ENCODE results near the gene SLC35D1. TPM values are rescaled to one million over a fixed set of nuclear protein-coding genes. Genes with fewer than 3 reads are reported as not detected.

SLC35D1 gene
- total RNA-seq, 1 experiment from 2014 or later, result 7.9 TPM

GRCh38 chr1:67044631-67045270 is 9.2 kb downstream of the SLC35D1 start:
- no peaks in the 10 kb centered on the region for H3K4me1 ChIP-seq (ENCODE audit: insufficient read depth, low read length, poor library complexity, severe bottlenecking)
- DNase-seq (ENCODE audit: low spot score), result no peak
- BruUV-seq (replicated peaks), result no TSS peak
- no peaks in the 10 kb centered on the region for H3K27me3 ChIP-seq (replicated peaks; ENCODE audit: insufficient read depth, low read depth, low read length, poor library complexity)
- ChIA-PET CTCF (no interaction called here), POLR2A (ENCODE audit: low non-redundant PET) (no interaction called here)
- no peak overlapping the region for H3K27ac ChIP-seq (ENCODE audit: low read depth, low read length, poor library complexity, severe bottlenecking)
- no peak for TF ChIP-seq EZH2 (IDR thresholded peaks at IDR 0.05; ENCODE audit: borderline replicate concordance, low read depth, low read length, poor library complexity, severe bottlenecking)
- TF ChIP-seq CTCF (conservative IDR thresholded peaks at IDR 0.05; ENCODE audit: low read depth, low read length), result no peak
- intact Hi-C loops (cut with micrococcal nuclease; ENCODE audit: unreplicated experiment), result no loop called here
- H3K9me3 ChIP-seq (ENCODE audit: low read depth, low read length, poor library complexity, severe bottlenecking), result no peaks in the 10 kb centered on the region
- no peak overlapping the region for H3K4me3 ChIP-seq (ENCODE audit: low read depth, low read length, poor library complexity, severe bottlenecking)
- peaks cover 6% of the 10 kb centered on the region for H3K36me3 ChIP-seq (ENCODE audit: insufficient read depth, low read length, poor library complexity, severe bottlenecking)

GRCh38 chr1:67043366-67043765 is 10.6 kb downstream of the SLC35D1 start:
- Histone ChIP-seq H3K27ac (ENCODE audit: low read depth, low read length, poor library complexity, severe bottlenecking) (no peak overlapping the region), H3K36me3 (ENCODE audit: insufficient read depth, low read length, poor library complexity, severe bottlenecking) (no peaks in the 10 kb centered on the region), H3K4me1 (ENCODE audit: insufficient read depth, low read length, poor library complexity, severe bottlenecking) (no peaks in the 10 kb centered on the region), H3K27me3 (replicated peaks; ENCODE audit: insufficient read depth, low read depth, low read length, poor library complexity) (no peaks in the 10 kb centered on the region), H3K4me3 (ENCODE audit: low read depth, low read length, poor library complexity, severe bottlenecking) (no peak overlapping the region), H3K9me3 (ENCODE audit: low read depth, low read length, poor library complexity, severe bottlenecking) (no peaks in the 10 kb centered on the region)
- TF ChIP-seq EZH2 (IDR thresholded peaks at IDR 0.05; ENCODE audit: borderline replicate concordance, low read depth, low read length, poor library complexity, severe bottlenecking) (no peak), CTCF (conservative IDR thresholded peaks at IDR 0.05; ENCODE audit: low read depth, low read length) (no peak)
- intact Hi-C loops (cut with micrococcal nuclease; ENCODE audit: unreplicated experiment), result no loop called here
- ChIA-PET POLR2A (ENCODE audit: low non-redundant PET) (no interaction called here), CTCF (no interaction called here)
- no peak for DNase-seq (ENCODE audit: low spot score)
- BruUV-seq (replicated peaks), result no TSS peak

GRCh38 chr1:67041841-67042503 is 12.0 kb downstream of the SLC35D1 start:
- H3K27me3 ChIP-seq (replicated peaks; ENCODE audit: insufficient read depth, low read depth, low read length, poor library complexity), result no peaks in the 10 kb centered on the region
- H3K9me3 ChIP-seq (ENCODE audit: low read depth, low read length, poor library complexity, severe bottlenecking), result no peaks in the 10 kb centered on the region
- no TSS peak for BruUV-seq (replicated peaks)
- no peak for TF ChIP-seq CTCF (conservative IDR thresholded peaks at IDR 0.05; ENCODE audit: low read depth, low read length)
- TF ChIP-seq EZH2 (IDR thresholded peaks at IDR 0.05; ENCODE audit: borderline replicate concordance, low read depth, low read length, poor library complexity, severe bottlenecking), result no peak
- CTCF ChIA-PET, result no interaction called here
- DNase-seq (ENCODE audit: low spot score), result no peak
- intact Hi-C loops (cut with micrococcal nuclease; ENCODE audit: unreplicated experiment), result no loop called here
- H3K4me1 ChIP-seq (ENCODE audit: insufficient read depth, low read length, poor library complexity, severe bottlenecking), result no peaks in the 10 kb centered on the region
- peaks cover 9% of the 10 kb centered on the region for H3K36me3 ChIP-seq (ENCODE audit: insufficient read depth, low read length, poor library complexity, severe bottlenecking)
- POLR2A ChIA-PET (ENCODE audit: low non-redundant PET), result interaction anchor here (0.6 kb wide), 1 partner anchor 19 kb away, joined by 5 read pairs; no protein-coding TSS in a partner anchor
- H3K27ac ChIP-seq (ENCODE audit: low read depth, low read length, poor library complexity, severe bottlenecking), result no peak overlapping the region
- H3K4me3 ChIP-seq (ENCODE audit: low read depth, low read length, poor library complexity, severe bottlenecking), result no peak overlapping the region

All from A673 (cell line).